Neuron (in vitro differentiated cells): ENCODE results near the gene RPS6KA2.

Source experiments
- H2AFZ ChIP-seq: one replicate; pipeline ENCODE4 v1.6.1; 2013; ENCODE audit warnings: low read depth, mild to moderate bottlenecking, inconsistent platforms, low read length, moderate library complexity
- H3K27me3 ChIP-seq: one replicate; pipeline ENCODE4 v1.6.1; 2013; ENCODE audit warnings: low read length; ENCODE audit not compliant: insufficient read depth
- H3K36me3 ChIP-seq: one replicate; pipeline ENCODE4 v1.6.1; 2013; ENCODE audit warnings: low read length; ENCODE audit not compliant: insufficient read depth
- H3K4me1 ChIP-seq: one replicate; pipeline ENCODE4 v1.6.1; 2013; ENCODE audit warnings: low read length; ENCODE audit not compliant: insufficient read depth
- H3K4me3 ChIP-seq: 2 replicates; pipeline ENCODE4 v1.5.1; 2013; ENCODE audit warnings: mild to moderate bottlenecking, low read length, moderate library complexity
- H3K9me3 ChIP-seq: one replicate; pipeline ENCODE4 v1.6.1; 2013; ENCODE audit warnings: low read length

The RPS6KA2 gene

DNA sequence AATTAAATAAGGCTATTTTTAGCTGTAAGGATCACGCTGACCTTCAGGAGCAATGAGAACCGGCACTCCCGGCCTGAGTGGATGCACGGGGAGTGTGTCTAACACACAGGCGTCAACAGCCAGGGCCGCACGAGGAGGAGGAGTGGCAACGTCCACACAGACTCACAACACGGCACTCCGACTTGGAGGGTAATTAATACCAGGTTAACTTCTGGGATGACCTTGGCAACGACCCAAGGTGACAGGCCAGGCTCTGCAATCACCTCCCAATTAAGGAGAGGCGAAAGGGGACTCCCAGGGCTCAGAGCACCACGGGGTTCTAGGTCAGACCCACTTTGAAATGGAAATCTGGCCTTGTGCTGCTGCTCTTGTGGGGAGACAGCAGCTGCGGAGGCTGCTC, 124.6 kb downstream of the RPS6KA2 start:
- peaks cover 9% of the 10 kb centered on the region for H3K9me3 ChIP-seq
- no peak overlapping the region for H3K4me3 ChIP-seq
- no peak overlapping the region for H2AFZ ChIP-seq
- no peaks in the 10 kb centered on the region for H3K4me1 ChIP-seq
- H3K27me3 ChIP-seq, result no peaks in the 10 kb centered on the region
- H3K36me3 ChIP-seq, result peaks cover 73% of the 10 kb centered on the region

DNA sequence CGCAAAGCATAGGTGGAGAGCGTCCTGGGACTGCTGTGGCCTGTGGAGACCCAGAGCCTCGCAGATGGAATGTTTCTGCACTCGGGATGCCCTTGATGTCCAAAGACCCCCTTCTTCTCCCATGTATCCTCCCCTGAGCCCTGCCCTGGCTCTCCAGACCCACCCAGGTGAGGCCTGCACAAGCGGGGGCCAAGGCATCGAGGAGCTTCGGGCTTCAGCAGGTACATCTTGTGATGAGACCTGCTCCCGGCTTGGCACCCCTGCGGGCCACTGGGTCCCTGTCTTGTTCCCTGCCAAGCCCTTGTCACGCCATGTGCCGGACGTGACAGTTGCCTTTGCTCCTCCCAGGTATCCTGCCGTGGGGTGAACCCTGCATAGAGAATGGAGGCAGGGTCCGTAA, 125.8 kb downstream of the RPS6KA2 start:
- H3K4me3 ChIP-seq, result no peak overlapping the region
- H3K27me3 ChIP-seq, result no peaks in the 10 kb centered on the region
- H3K4me1 ChIP-seq, result no peaks in the 10 kb centered on the region
- H3K9me3 ChIP-seq, result peaks cover 9% of the 10 kb centered on the region
- no peak overlapping the region for H2AFZ ChIP-seq
- H3K36me3 ChIP-seq, result peaks cover 63% of the 10 kb centered on the region

DNA sequence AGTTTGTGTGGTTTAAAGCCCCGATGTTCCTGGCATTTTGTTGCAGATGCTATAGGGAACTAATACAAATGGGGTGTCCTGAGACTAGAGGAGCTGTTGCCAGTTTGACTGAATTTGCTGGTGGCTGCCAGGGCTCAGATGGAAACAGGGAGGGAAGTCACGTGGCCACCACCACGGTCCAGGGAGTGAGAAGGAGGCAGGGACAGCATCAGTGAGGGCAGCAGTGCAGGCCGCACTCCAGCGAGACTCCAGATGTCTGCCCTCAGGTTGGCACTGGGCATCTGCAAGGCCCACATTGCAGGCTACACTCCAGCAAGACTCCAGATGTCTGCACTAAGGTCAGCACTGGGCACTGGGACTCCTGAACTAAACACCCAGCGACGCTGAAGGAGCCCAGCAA, 126.8 kb downstream of the RPS6KA2 start:
- Histone ChIP-seq H3K4me1 (peaks cover 7% of the 10 kb centered on the region), H3K27me3 (no peaks in the 10 kb centered on the region), H3K36me3 (peaks cover 55% of the 10 kb centered on the region), H3K9me3 (peaks cover 9% of the 10 kb centered on the region), H3K4me3 (no peak overlapping the region), H2AFZ (no peak overlapping the region)

DNA sequence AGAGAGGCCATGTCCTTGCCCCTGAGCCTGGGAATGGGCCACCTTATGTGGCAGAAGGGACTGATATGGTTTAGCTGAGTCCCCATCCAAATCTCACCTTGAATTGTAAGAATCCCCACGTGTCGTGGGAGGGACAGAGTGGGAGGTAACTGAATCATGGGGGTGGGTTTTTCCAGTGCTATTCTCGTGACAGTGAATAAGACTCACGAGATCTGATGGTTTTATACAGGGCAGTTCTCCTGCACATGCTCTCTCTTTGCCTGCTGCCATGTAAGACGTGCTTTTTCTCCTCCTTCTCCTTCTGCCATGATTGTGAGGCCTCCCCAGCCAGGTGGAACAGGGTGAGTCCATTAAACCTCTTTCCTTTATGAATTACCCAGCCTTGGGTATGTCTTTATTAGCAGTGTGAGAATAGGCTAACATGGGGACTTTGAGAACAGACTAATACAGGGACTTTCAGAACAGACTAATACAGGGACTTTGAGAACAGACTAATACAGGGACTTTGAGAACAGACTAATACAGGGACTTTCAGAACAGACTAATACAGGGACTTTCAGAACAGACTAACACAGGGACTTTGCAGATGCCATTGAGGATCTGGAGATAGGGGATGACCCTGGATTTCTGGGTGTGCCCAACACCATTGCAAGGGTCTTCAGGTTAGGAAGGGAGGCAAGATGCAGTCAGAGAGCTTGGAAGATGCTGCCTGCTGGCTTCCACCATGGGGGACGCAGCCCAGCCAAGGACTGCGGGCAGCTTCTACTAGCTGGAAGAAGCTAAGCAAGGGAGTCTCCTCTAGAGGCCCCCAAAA, 127.5 kb downstream of the RPS6KA2 start:
- Histone ChIP-seq H2AFZ (no peak overlapping the region), H3K36me3 (peaks cover 49% of the 10 kb centered on the region), H3K4me3 (no peak overlapping the region), H3K4me1 (peaks cover 14% of the 10 kb centered on the region), H3K9me3 (peaks cover 9% of the 10 kb centered on the region), H3K27me3 (no peaks in the 10 kb centered on the region)

DNA sequence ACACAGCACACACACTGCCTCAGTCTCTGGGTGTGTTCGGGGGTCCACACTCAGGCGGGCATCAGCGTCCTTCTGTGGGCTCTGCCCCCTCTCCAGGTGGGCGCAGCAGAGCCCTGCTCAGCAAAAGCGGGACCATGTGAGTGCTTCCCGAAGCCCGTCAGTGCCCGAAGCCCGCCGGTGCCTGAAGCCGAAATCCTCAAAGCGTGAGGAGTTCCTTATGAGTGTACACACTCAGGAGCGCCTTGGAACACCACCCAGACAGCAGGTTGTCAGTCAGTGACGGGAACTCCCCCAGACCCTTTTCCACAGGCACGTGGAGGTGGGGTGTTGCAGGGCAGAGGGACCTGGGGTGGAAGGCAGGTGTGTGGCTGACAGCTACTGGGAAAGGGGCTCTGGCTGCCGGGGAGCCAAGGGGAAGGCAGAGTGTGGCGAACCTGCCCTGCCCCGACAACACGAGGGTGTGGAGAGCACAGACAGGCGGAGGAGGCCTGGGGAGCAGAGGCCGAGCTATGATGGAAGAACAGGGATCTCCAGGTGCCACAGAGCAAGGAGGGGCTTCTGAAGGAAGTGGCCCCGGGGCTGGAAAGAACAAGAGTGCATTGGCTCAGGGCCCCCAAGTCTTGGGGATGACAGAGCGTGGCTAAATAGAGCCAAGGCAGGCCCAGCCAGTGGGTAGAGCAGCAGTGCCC, 128.2 kb downstream of the RPS6KA2 start:
- Histone ChIP-seq H3K9me3 (peaks cover 9% of the 10 kb centered on the region), H3K4me1 (peaks cover 18% of the 10 kb centered on the region), H3K27me3 (no peaks in the 10 kb centered on the region), H3K4me3 (no peak overlapping the region), H3K36me3 (peaks cover 41% of the 10 kb centered on the region), H2AFZ (no peak overlapping the region)

DNA sequence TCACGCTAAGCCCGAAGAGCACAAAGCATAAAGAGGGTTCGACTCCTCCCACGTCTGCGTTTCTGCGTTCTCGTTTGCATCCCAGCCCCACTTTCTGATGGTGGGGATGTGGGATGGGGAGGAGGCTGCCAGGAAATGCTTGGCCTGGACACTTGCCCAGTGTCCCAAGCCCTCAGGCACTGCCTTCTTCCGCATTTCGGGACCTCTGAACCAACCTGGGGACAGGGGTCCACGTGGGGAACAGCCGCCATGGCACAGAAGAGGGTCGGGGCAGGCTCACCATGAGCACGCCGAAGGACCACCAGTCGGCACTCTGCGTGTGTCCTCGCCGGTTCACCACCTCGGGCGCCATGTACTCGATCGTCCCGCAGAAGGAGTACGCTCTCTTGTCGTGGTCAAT, 128.8 kb downstream of the RPS6KA2 start:
- Histone ChIP-seq H3K36me3 (peaks cover 36% of the 10 kb centered on the region), H3K9me3 (peaks cover 9% of the 10 kb centered on the region), H3K4me3 (no peak overlapping the region)

DNA sequence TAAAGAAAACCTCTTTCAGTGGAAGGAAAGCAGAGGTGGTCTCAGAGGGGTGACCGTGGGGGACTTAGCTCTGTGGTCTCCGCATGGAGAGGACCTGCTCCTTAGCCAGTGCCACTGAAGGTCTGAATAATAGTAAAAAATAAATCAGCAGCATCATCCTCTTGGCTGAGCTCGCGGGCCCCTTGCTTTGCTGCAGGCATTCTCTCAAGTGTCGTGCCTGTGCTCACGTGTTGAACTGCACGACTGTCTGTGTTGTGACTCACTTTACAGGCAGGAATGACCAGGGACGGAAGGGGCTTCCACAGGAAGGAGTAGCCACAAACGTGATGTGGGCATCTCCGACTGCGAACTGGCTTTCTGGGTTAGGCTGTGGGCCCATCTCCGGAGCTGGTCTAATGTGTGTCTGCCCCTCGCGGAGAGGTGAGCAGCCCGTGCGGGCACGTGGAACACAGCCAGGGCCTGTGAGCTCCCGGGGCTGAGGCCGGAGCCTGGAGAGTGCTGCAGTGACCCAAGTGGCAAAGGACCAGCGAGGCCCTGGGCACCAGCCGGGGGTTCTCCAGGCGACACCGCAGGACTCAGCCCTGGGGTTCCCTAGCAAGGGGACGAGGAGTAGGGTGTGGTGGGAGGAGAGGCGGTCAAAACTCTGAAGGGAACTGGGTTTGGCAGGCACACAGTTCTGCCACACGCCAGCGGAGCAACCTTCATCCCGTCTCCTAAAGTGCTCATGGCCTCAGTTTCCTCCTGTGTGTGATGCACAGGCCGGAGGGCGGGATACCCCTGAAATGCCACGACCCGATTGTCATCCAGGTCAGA, 129.8 kb downstream of the RPS6KA2 start:
- H3K4me3 ChIP-seq, result no peak overlapping the region
- H3K9me3 ChIP-seq, result peaks cover 9% of the 10 kb centered on the region
- no peak overlapping the region for H2AFZ ChIP-seq
- peaks cover 18% of the 10 kb centered on the region for H3K4me1 ChIP-seq
- H3K27me3 ChIP-seq, result no peaks in the 10 kb centered on the region
- peaks cover 33% of the 10 kb centered on the region for H3K36me3 ChIP-seq

More for the DNA sequence above, 128.8 kb downstream of the RPS6KA2 start:
- Histone ChIP-seq H3K4me1 (peaks cover 18% of the 10 kb centered on the region), H3K27me3 (no peaks in the 10 kb centered on the region), H2AFZ (no peak overlapping the region)

DNA sequence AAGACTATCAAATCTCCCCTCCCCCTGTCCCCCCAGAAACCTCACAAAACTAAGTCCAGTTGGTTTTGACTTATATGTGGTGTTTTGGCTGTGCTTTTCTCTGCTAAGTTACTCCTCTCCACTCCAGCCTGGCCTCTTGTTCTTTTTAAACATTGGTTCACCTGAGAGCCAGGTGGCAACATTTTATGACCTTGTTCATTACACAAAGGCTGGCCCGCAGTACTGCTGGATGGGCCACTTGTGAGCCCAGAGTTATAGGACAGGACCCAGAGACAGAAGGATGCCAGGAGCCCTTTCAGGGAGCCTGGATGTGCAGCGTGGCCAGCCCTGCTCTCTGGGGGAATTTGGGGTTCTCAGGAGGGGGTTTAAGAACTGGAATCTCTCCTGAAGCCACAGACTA, 130.6 kb downstream of the RPS6KA2 start:
- H3K36me3 ChIP-seq, result peaks cover 34% of the 10 kb centered on the region
- H3K9me3 ChIP-seq, result peaks cover 9% of the 10 kb centered on the region
- no peaks in the 10 kb centered on the region for H3K27me3 ChIP-seq
- H3K4me1 ChIP-seq, result peaks cover 18% of the 10 kb centered on the region
- H3K4me3 ChIP-seq, result no peak overlapping the region
- H2AFZ ChIP-seq, result no peak overlapping the region

DNA sequence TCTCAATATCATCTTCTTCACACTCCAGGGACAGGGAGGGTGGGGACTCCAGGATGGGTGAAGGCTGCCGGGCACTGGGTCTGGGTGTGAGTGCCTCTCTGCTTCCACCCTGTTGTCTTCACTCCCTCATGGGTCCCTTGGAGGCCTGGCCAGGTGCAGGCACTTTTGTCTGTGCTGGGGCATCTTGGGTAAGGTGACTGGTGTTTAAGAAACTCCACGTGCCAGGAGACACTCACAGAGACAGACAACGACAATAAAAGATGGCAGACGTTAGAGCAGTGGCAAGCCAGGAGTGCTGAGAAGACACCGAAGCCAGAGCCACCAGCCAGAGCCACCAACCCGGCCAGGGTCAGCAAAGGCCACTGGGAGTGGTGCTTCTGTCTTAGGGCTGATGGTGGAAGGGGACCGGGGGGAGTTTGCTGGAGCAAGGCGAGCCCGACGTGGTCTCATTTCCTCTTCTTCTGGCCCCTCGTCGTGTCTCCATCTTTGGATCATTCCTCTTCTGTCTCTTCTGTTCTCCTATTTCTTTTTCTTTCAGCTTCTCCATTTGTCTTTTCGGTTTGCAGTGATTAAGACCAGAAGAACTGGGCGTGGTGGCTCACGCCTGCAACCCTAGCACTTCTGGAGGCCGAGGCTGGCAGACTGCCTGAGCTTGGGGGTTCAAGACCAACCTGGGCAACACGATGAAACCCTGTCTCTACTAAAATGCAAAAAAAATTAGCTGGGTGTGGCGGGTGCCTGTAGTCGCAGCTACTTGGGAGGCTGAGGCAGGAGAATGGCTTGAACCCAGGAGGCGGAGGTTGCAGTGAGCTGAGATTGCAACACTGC, 131.3 kb downstream of the RPS6KA2 start:
- Histone ChIP-seq H2AFZ (no peak overlapping the region), H3K9me3 (peaks cover 9% of the 10 kb centered on the region), H3K4me1 (peaks cover 18% of the 10 kb centered on the region), H3K36me3 (peaks cover 32% of the 10 kb centered on the region), H3K27me3 (no peaks in the 10 kb centered on the region), H3K4me3 (no peak overlapping the region)

DNA sequence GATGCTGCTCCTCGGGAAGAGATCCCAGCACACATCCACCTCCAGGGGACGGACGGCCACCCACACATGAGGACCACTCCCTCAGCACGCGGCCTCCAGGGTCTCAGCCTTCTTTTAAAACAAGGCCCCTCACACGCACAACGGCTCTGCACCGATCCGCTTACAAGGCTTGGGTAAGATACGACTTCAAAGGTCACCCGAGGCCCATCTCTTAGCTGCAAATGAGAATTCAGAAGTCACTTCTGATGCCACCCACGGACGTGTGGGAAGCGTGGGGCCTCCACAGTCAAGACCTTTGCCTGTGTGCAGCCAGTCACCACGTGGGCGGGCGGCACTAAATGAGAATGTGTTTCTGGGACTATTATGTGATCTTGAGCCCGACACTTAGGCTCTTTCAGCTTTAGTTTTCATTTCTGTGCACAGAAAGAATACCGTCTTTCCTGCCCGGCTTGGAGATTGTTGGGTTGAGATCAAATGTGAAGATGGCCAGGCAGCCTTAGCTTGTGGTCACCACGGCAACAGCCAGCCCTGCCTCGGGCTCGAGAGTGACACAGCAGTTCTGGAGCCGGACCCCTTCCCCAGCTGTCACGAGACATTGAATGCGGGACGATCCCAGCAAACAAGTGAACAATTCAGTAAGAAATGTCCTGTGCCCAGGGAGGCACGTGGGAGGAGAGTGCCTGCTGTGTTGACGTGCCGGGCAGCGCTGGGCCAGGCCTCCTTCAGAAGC, 132.1 kb downstream of the RPS6KA2 start:
- Histone ChIP-seq H3K36me3 (peaks cover 32% of the 10 kb centered on the region), H3K27me3 (no peaks in the 10 kb centered on the region), H3K4me3 (no peak overlapping the region), H2AFZ (no peak overlapping the region), H3K4me1 (peaks cover 18% of the 10 kb centered on the region), H3K9me3 (peaks cover 9% of the 10 kb centered on the region)

DNA sequence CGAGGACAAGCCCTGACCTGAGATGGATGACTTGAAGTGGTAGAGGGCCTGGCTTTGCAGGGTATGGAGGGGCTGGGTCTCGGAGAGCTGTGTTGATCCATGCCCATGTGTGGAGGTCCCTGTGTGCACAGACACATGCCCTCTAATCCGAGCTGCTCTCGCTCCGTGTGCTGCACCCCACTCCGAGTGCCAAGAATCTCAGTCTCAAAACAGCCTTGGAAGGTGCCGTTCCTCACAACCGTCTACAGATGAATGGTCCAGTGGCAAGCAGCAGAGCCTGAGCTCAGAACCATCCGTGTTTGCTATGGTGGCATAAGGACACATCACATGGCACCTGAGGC, 133.0 kb downstream of the RPS6KA2 start:
- Histone ChIP-seq H3K9me3 (peaks cover 7% of the 10 kb centered on the region), H3K4me3 (no peak overlapping the region), H3K27me3 (no peaks in the 10 kb centered on the region), H2AFZ (no peak overlapping the region), H3K36me3 (peaks cover 27% of the 10 kb centered on the region), H3K4me1 (peaks cover 18% of the 10 kb centered on the region)
